Measurements from ENCODE around the gene FGF19. TPM values are rescaled to one million over a fixed set of nuclear protein-coding genes. Genes with fewer than 3 reads are reported as not detected.

FGF19 gene
- polyA plus RNA-seq, 1 donor from 2014 or later = 4.6 TPM

- peaks cover 24% of the 10 kb centered on the region for H3K27me3 ChIP-seq (ENCODE audit: insufficient read depth, low read depth, low read length)
- H3K79me2 ChIP-seq (replicated peaks; ENCODE audit: insufficient read depth, low read length) = peaks cover 32% of the 10 kb centered on the region
- no peak overlapping the region for H3K4me3 ChIP-seq (ENCODE audit: low read length)
- no peak overlapping the region for H2AFZ ChIP-seq (ENCODE audit: low read depth, low read length)
- no peaks in the 10 kb centered on the region for H3F3A ChIP-seq (ENCODE audit: insufficient read depth, low read length, poor library complexity, severe bottlenecking)
- H3K36me3 ChIP-seq (ENCODE audit: insufficient read depth, low read length) = no peaks in the 10 kb centered on the region
- H3K9me3 ChIP-seq (ENCODE audit: low read length) = no peaks in the 10 kb centered on the region
- no peaks in the 10 kb centered on the region for H3K9me2 ChIP-seq (ENCODE audit: insufficient read depth, low read length)
- H3K4me2 ChIP-seq (ENCODE audit: low read length) = no peak overlapping the region
- H3K9ac ChIP-seq (ENCODE audit: low read length) = no peak overlapping the region
- no peak overlapping the region for H3K27ac ChIP-seq (ENCODE audit: low read length)
- no peaks in the 10 kb centered on the region for H4K20me1 ChIP-seq (ENCODE audit: insufficient read depth)
- no peak for TF ChIP-seq MXI1 (conservative IDR thresholded peaks at IDR 0.05; ENCODE audit: poor library complexity, severe bottlenecking)
- TF ChIP-seq EP300 (conservative IDR thresholded peaks at IDR 0.05; ENCODE audit: poor library complexity, severe bottlenecking) = no peak
- TF ChIP-seq, protein P1, sequence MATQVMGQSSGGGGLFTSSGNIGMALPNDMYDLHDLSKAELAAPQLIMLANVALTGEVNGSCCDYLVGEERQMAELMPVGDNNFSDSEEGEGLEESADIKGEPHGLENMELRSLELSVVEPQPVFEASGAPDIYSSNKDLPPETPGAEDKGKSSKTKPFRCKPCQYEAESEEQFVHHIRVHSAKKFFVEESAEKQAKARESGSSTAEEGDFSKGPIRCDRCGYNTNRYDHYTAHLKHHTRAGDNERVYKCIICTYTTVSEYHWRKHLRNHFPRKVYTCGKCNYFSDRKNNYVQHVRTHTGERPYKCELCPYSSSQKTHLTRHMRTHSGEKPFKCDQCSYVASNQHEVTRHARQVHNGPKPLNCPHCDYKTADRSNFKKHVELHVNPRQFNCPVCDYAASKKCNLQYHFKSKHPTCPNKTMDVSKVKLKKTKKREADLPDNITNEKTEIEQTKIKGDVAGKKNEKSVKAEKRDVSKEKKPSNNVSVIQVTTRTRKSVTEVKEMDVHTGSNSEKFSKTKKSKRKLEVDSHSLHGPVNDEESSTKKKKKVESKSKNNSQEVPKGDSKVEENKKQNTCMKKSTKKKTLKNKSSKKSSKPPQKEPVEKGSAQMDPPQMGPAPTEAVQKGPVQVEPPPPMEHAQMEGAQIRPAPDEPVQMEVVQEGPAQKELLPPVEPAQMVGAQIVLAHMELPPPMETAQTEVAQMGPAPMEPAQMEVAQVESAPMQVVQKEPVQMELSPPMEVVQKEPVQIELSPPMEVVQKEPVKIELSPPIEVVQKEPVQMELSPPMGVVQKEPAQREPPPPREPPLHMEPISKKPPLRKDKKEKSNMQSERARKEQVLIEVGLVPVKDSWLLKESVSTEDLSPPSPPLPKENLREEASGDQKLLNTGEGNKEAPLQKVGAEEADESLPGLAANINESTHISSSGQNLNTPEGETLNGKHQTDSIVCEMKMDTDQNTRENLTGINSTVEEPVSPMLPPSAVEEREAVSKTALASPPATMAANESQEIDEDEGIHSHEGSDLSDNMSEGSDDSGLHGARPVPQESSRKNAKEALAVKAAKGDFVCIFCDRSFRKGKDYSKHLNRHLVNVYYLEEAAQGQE (IDR thresholded peaks at IDR 0.05; ENCODE audit: borderline replicate concordance) = no peak
- no peak for TF ChIP-seq TAF1 (IDR thresholded peaks at IDR 0.05; ENCODE audit: low read depth)
- TF ChIP-seq EZH2 (IDR thresholded peaks at IDR 0.05; ENCODE audit: borderline replicate concordance, insufficient read depth, low read length, poor library complexity, severe bottlenecking) = no peak
- TF ChIP-seq RAD21 (conservative IDR thresholded peaks at IDR 0.05) = no peak
- no peak for TF ChIP-seq POLR2AphosphoS5 (IDR thresholded peaks at IDR 0.05)
- TF ChIP-seq, protein P2, sequence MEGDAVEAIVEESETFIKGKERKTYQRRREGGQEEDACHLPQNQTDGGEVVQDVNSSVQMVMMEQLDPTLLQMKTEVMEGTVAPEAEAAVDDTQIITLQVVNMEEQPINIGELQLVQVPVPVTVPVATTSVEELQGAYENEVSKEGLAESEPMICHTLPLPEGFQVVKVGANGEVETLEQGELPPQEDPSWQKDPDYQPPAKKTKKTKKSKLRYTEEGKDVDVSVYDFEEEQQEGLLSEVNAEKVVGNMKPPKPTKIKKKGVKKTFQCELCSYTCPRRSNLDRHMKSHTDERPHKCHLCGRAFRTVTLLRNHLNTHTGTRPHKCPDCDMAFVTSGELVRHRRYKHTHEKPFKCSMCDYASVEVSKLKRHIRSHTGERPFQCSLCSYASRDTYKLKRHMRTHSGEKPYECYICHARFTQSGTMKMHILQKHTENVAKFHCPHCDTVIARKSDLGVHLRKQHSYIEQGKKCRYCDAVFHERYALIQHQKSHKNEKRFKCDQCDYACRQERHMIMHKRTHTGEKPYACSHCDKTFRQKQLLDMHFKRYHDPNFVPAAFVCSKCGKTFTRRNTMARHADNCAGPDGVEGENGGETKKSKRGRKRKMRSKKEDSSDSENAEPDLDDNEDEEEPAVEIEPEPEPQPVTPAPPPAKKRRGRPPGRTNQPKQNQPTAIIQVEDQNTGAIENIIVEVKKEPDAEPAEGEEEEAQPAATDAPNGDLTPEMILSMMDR (IDR thresholded peaks at IDR 0.05; ENCODE audit: poor library complexity, severe bottlenecking) = no peak
- TF ChIP-seq SMC3 (conservative IDR thresholded peaks at IDR 0.05; ENCODE audit: poor library complexity) = no peak
Observed at GRCh38 chr11:69699213-69699612, 4.6 kb downstream of the FGF19 start.

DNA sequence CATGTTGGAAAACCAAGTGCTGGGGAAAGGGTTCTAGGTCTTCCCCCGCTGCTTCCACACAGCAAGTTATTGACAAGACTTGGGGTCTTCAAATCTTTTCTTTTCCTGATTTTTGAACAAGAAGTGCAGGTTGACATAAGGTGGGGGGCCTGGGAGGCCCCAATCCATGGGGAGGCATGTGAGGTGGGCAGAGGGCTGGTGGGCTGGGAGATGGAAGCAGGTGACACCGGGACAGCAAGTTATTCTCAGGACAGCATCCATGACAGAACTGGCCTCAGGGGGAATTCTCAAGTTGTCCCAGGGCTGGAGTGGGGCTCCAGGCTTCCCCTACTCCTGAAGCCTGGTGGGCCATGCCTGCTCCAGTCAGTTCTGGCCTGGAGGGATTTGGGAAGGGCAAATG is 5.5 kb downstream of the FGF19 start:
- no peak overlapping the region for H2AFZ ChIP-seq (ENCODE audit: low read depth, low read length)
- no peak overlapping the region for H3K4me2 ChIP-seq (ENCODE audit: low read length)
- H3F3A ChIP-seq (ENCODE audit: insufficient read depth, low read length, poor library complexity, severe bottlenecking) = no peaks in the 10 kb centered on the region
- no peak overlapping the region for H3K27ac ChIP-seq (ENCODE audit: low read length)
- peaks cover 19% of the 10 kb centered on the region for H3K27me3 ChIP-seq (ENCODE audit: insufficient read depth, low read depth, low read length)
- H3K9me3 ChIP-seq (ENCODE audit: low read length) = no peaks in the 10 kb centered on the region
- no peak overlapping the region for H3K9ac ChIP-seq (ENCODE audit: low read length)
- H4K20me1 ChIP-seq (ENCODE audit: insufficient read depth) = no peaks in the 10 kb centered on the region
- H3K9me2 ChIP-seq (ENCODE audit: insufficient read depth, low read length) = no peaks in the 10 kb centered on the region
- H3K4me3 ChIP-seq (ENCODE audit: low read length) = no peak overlapping the region
- H3K36me3 ChIP-seq (ENCODE audit: insufficient read depth, low read length) = no peaks in the 10 kb centered on the region
- TF ChIP-seq TAF1 (IDR thresholded peaks at IDR 0.05; ENCODE audit: low read depth) = no peak
- no peak for TF ChIP-seq SMC3 (conservative IDR thresholded peaks at IDR 0.05; ENCODE audit: poor library complexity)
- no peak for TF ChIP-seq POLR2AphosphoS5 (IDR thresholded peaks at IDR 0.05)
- no peak for TF ChIP-seq EZH2 (IDR thresholded peaks at IDR 0.05; ENCODE audit: borderline replicate concordance, insufficient read depth, low read length, poor library complexity, severe bottlenecking)
- no peak for TF ChIP-seq MXI1 (conservative IDR thresholded peaks at IDR 0.05; ENCODE audit: poor library complexity, severe bottlenecking)
- TF ChIP-seq RAD21 (conservative IDR thresholded peaks at IDR 0.05) = no peak
- no peak for TF ChIP-seq EP300 (conservative IDR thresholded peaks at IDR 0.05; ENCODE audit: poor library complexity, severe bottlenecking)
- TF ChIP-seq, protein P1 (IDR thresholded peaks at IDR 0.05; ENCODE audit: borderline replicate concordance) = no peak
- TF ChIP-seq, protein P2 (IDR thresholded peaks at IDR 0.05; ENCODE audit: poor library complexity, severe bottlenecking) = no peak
- H3K79me2 ChIP-seq (replicated peaks; ENCODE audit: insufficient read depth, low read length) = peaks cover 32% of the 10 kb centered on the region
